GM21723 (cell line): ENCODE data around the gene CYP26B1.

Experiments used
- ATAC-seq: cut with Tn5 transposase; IDR thresholded peaks from one replicate; pipeline ENCODE4 v1.9.1; 2021; ENCODE audit warnings: mild to moderate bottlenecking, moderate library complexity; ENCODE audit not compliant: unreplicated experiment

The CYP26B1 gene

GRCh38 chr2:72155151-72155550, 7.5 kb upstream of the CYP26B1 start:
- ATAC-seq: no peak

GRCh38 chr2:72154386-72154975, 6.8 kb upstream of the CYP26B1 start:
- no peak for ATAC-seq

- no peak for ATAC-seq
Measured at GRCh38 chr2:72153924-72154323, 6.3 kb upstream of the CYP26B1 start.

- no peak for ATAC-seq
Measured at GRCh38 chr2:72153026-72153791, 5.5 kb upstream of the CYP26B1 start.

GRCh38 chr2:72150861-72151356, 3.2 kb upstream of the CYP26B1 start:
- ATAC-seq: peak; percentile 7

GRCh38 chr2:72150157-72150860, 2.6 kb upstream of the CYP26B1 start:
- ATAC-seq: peak; percentile 85

- no peak for ATAC-seq
Measured at GRCh38 chr2:72149556-72150156, 2.0 kb upstream of the CYP26B1 start.

GRCh38 chr2:72148837-72149555, 1.3 kb upstream of the CYP26B1 start:
- no peak for ATAC-seq

GRCh38 chr2:72148003-72148836, 558 bp upstream of the CYP26B1 start:
- no peak for ATAC-seq

- ATAC-seq: no peak
Measured at GRCh38 chr2:72146347-72147302, 1.0 kb downstream of the CYP26B1 start.

- ATAC-seq: no peak
Measured at GRCh38 chr2:72145658-72146329, 1.9 kb downstream of the CYP26B1 start.

GRCh38 chr2:72145289-72145657, 2.4 kb downstream of the CYP26B1 start:
- no peak for ATAC-seq

GRCh38 chr2:72144632-72145288, 2.9 kb downstream of the CYP26B1 start:
- ATAC-seq: no peak

GRCh38 chr2:72144274-72144631, 3.4 kb downstream of the CYP26B1 start:
- no peak for ATAC-seq

- no peak for ATAC-seq
Measured at GRCh38 chr2:72143441-72144273, 4.0 kb downstream of the CYP26B1 start.

GRCh38 chr2:72142570-72143440, 4.9 kb downstream of the CYP26B1 start:
- no peak for ATAC-seq
